ENCODE results near the gene SPCS2. TPM values are rescaled to one million over a fixed set of nuclear protein-coding genes. Genes with fewer than 3 reads are reported as not detected.

Gene SPCS2
- polyA plus RNA-seq, 2 of the 4 experiments (the other 2 are of a cell fraction): 233 to 391 TPM

DNA sequence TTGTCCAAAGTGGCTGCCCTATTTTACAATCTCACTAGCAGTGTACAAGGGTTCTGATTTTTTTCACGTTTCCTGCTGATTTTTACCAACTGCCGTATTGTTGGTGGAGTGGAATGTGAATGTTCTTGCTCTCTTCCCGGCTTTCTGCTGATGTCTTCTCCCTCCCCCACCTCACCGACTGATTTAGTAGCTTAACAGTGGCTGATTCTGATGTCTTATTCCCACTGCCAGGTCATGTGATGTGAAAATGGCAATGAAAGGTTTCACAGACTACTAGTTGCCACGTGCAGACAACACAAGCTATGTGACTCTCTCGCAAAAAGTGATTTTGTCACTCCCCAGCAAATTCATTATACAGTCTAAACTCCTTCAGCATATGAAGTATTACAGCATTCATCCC, 22.4 kb downstream of the SPCS2 start:
- POLR2A ChIA-PET: interaction anchor here (0.6 kb wide), 1 partner anchor 224 kb away, joined by 3 read pairs; no protein-coding TSS in a partner anchor
- no peak overlapping the region for H3K27ac ChIP-seq
- no peak for FAIRE-seq
- H3K9me3 ChIP-seq: no peaks in the 10 kb centered on the region
- DNase-seq (ENCODE audit: low read depth in 1 of 2, low spot score in 1 of 2): no peak
- no peak for ATAC-seq
- TF ChIP-seq NPAS2 (CRISPR knock-in tag; IDR thresholded peaks at IDR 0.05; ENCODE audit: borderline replicate concordance) (no peak), JUNB (IDR thresholded peaks at IDR 0.05) (no peak), GATA3 (IDR thresholded peaks at IDR 0.05; ENCODE audit: borderline replicate concordance) (no peak), SREBF2 (IDR thresholded peaks at IDR 0.05) (no peak), ZNF302 (CRISPR knock-in tag; IDR thresholded peaks at IDR 0.05) (no peak), BHLHE40 (IDR thresholded peaks at IDR 0.05; ENCODE audit: low read depth, low read length) (no peak), POLR2AphosphoS2 (conservative IDR thresholded peaks at IDR 0.05; ENCODE audit: low read length) (no peak), CHD2 (IDR thresholded peaks at IDR 0.05; ENCODE audit: low read length, partially characterized antibody) (no peak), RAD21 (conservative IDR thresholded peaks at IDR 0.05 in 1 of 2, IDR thresholded peaks at IDR 0.05 in 1 of 2) (no peak), ATOH8 (CRISPR knock-in tag; IDR thresholded peaks at IDR 0.05; ENCODE audit: low read depth) (no peak), EHF (CRISPR knock-in tag; IDR thresholded peaks at IDR 0.05) (no peak)
- WGBS (ENCODE audit: missing lambda C conversion rate): 91% methylated on average over 6 of the region's 6 CpGs
- CTCF ChIA-PET: interaction anchor here (1.1 to 1.4 kb wide), 2 partner anchors 10 to 11 kb away, joined by 3 to 7 read pairs; no protein-coding TSS in a partner anchor
- H3K4me2 ChIP-seq: no peak overlapping the region
- no peaks in the 10 kb centered on the region for H3K4me1 ChIP-seq
- no peak overlapping the region for H3K4me3 ChIP-seq

- CTCF ChIA-PET: interaction anchor here (0.6 to 1.5 kb wide), 2 partner anchors 25 to 45 kb away, joined by 4 read pairs; no protein-coding TSS in a partner anchor
- Histone ChIP-seq H3K9me3 (no peaks in the 10 kb centered on the region), H3K4me3 (no peak overlapping the region), H3K4me1 (no peaks in the 10 kb centered on the region), H3K4me2 (no peak overlapping the region), H3K27ac (no peak overlapping the region)
- POLR2A ChIA-PET: no interaction called here
- WGBS (ENCODE audit: missing lambda C conversion rate): 97% methylated on average over 4 of the region's 4 CpGs
- DNase-seq (ENCODE audit: low read depth in 1 of 2, low spot score in 1 of 2): no peak
- FAIRE-seq: no peak
- no peak for ATAC-seq
- TF ChIP-seq PHF8 (IDR thresholded peaks at IDR 0.05; ENCODE audit: borderline replicate concordance, low read depth): no peak
- no peak for TF ChIP-seq CEBPB (IDR thresholded peaks at IDR 0.05)
- TF ChIP-seq CBX2 (IDR thresholded peaks at IDR 0.05; ENCODE audit: borderline replicate concordance, low read depth): no peak
- TF ChIP-seq RARB (CRISPR knock-in tag; IDR thresholded peaks at IDR 0.05): no peak
- TF ChIP-seq GATA3 (IDR thresholded peaks at IDR 0.05; ENCODE audit: borderline replicate concordance): no peak
- TF ChIP-seq, protein P1, sequence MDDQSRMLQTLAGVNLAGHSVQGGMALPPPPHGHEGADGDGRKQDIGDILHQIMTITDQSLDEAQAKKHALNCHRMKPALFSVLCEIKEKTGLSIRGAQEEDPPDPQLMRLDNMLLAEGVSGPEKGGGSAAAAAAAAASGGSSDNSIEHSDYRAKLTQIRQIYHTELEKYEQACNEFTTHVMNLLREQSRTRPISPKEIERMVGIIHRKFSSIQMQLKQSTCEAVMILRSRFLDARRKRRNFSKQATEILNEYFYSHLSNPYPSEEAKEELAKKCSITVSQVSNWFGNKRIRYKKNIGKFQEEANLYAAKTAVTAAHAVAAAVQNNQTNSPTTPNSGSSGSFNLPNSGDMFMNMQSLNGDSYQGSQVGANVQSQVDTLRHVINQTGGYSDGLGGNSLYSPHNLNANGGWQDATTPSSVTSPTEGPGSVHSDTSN (IDR thresholded peaks at IDR 0.05): no peak
- TF ChIP-seq MAZ (IDR thresholded peaks at IDR 0.05; ENCODE audit: borderline replicate concordance, low read depth, low read length): no peak
- TF ChIP-seq POLR2AphosphoS2 (conservative IDR thresholded peaks at IDR 0.05; ENCODE audit: low read length): no peak
- no peak for TF ChIP-seq POLR2A (IDR thresholded peaks at IDR 0.05; ENCODE audit: low read length)
- TF ChIP-seq CHD4 (IDR thresholded peaks at IDR 0.05; ENCODE audit: borderline replicate concordance): no peak
- no peak for TF ChIP-seq SMC3 (IDR thresholded peaks at IDR 0.05)
Measured at GRCh38 chr11:74978041-74978440, 29.0 kb downstream of the SPCS2 start.

GRCh38 chr11:74980634-74981033, 31.6 kb downstream of the SPCS2 start:
- no peak overlapping the region for H3K4me3 ChIP-seq
- FAIRE-seq: no peak
- TF ChIP-seq JUN (IDR thresholded peaks at IDR 0.05) (no peak), BHLHE40 (IDR thresholded peaks at IDR 0.05; ENCODE audit: low read depth, low read length) (no peak), NR3C1 (IDR thresholded peaks at IDR 0.05) (no peak), PHF8 (IDR thresholded peaks at IDR 0.05; ENCODE audit: borderline replicate concordance, low read depth) (no peak), TFCP2L1 (CRISPR knock-in tag; IDR thresholded peaks at IDR 0.05) (no peak), E2F6 (IDR thresholded peaks at IDR 0.05; ENCODE audit: borderline replicate concordance, low read depth) (no peak), CEBPB (IDR thresholded peaks at IDR 0.05) (no peak), RARB (CRISPR knock-in tag; IDR thresholded peaks at IDR 0.05) (no peak), POLR2AphosphoS2 (conservative IDR thresholded peaks at IDR 0.05; ENCODE audit: low read length) (no peak), KDM1A (IDR thresholded peaks at IDR 0.05; ENCODE audit: low read depth) (no peak)
- TF ChIP-seq, protein P2, sequence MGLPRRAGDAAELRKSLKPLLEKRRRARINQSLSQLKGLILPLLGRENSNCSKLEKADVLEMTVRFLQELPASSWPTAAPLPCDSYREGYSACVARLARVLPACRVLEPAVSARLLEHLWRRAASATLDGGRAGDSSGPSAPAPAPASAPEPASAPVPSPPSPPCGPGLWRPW (IDR thresholded peaks at IDR 0.05): no peak
- H3K27ac ChIP-seq: no peak overlapping the region
- ChIA-PET POLR2A (no interaction called here), CTCF (interaction anchor here (2.6 kb wide), 1 partner anchor 51 kb away, joined by 10 read pairs; no protein-coding TSS in a partner anchor)
- H3K4me1 ChIP-seq: no peaks in the 10 kb centered on the region
- WGBS (ENCODE audit: missing lambda C conversion rate): 87% methylated on average over 2 of the region's 2 CpGs
- no peak overlapping the region for H3K4me2 ChIP-seq
- no peak for DNase-seq (ENCODE audit: low read depth in 1 of 2, low spot score in 1 of 2)
- ATAC-seq: no peak
- H3K9me3 ChIP-seq: no peaks in the 10 kb centered on the region
